Osteocyte (in vitro differentiated cells): ENCODE measurements around the gene TLCD2. TPM values are rescaled to one million over a fixed set of nuclear protein-coding genes. Genes with fewer than 3 reads are reported as not detected.
"Not testable (repeated sequence)": the region's sequence is repeated elsewhere in the genome, so short reads cannot be mapped to it uniquely, and the experiment has no call there.

ENCODE experiments used
- DNase-seq: peaks from one replicate; pipeline ENCODE4 v3.0.0; 2021; ENCODE audit warnings: mixed read lengths; ENCODE audit not compliant: unreplicated experiment; ENCODE audit errors: extremely low spot score
- H3K27ac Mint-ChIP-seq: one replicate; pipeline ENCODE4 v1.8.0; 2021; ENCODE audit warnings: mild to moderate bottlenecking, mixed read lengths; ENCODE audit not compliant: unreplicated experiment
- H3K27me3 Mint-ChIP-seq: one replicate; pipeline ENCODE4 v1.8.0; 2021; ENCODE audit warnings: mixed read lengths; ENCODE audit not compliant: unreplicated experiment
- H3K36me3 Mint-ChIP-seq: one replicate; pipeline ENCODE4 v1.8.0; 2021; ENCODE audit warnings: mixed read lengths; ENCODE audit not compliant: unreplicated experiment
- H3K4me1 Mint-ChIP-seq: one replicate; pipeline ENCODE4 v1.8.0; 2021; ENCODE audit warnings: mixed read lengths; ENCODE audit not compliant: unreplicated experiment
- H3K4me3 Mint-ChIP-seq: one replicate; pipeline ENCODE4 v1.8.0; 2021; ENCODE audit warnings: mild to moderate bottlenecking, moderate library complexity, mixed read lengths; ENCODE audit not compliant: unreplicated experiment
- H3K9me3 Mint-ChIP-seq: one replicate; pipeline ENCODE4 v1.8.0; 2021; ENCODE audit warnings: mixed read lengths; ENCODE audit not compliant: unreplicated experiment
- total RNA-seq: library from RNA; stranded (reverse); gene quantifications from 2 replicates; pipeline ENCODE4 v1.2.1, GENCODE V29; 2021
- TF ChIP-seq, protein P1 (sequence below): fragments of 200-600 bp; sonication (generic); IDR thresholded peaks from 2 replicates; pipeline ENCODE4 v1.5.0; 2021; ENCODE audit warnings: antibody characterized with exemption, mild to moderate bottlenecking, moderate library complexity

TLCD2 gene
- total RNA-seq, 1 donor from 2014 or later, result 4.2 TPM

DNA sequence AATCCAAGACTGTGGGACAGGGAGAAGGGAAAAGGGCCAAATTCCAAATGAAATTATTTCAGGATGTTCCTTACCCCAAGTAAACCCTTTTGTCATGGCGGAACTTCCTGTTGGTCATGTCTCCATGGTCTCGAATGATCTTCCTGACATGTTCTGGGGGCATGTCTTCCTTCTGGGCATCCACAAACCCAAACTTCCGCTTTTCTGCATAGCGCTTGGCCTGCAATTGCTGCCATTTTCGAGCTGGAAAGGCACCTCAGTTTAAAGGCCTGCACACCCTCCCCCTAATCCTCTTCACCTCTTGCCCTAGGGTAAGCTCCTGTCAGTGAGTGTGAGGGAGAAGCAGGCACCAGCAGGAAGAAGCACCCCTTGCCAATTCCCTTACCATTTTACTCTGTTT lies 26.7 kb downstream of the TLCD2 start:
- TF ChIP-seq, protein P1, sequence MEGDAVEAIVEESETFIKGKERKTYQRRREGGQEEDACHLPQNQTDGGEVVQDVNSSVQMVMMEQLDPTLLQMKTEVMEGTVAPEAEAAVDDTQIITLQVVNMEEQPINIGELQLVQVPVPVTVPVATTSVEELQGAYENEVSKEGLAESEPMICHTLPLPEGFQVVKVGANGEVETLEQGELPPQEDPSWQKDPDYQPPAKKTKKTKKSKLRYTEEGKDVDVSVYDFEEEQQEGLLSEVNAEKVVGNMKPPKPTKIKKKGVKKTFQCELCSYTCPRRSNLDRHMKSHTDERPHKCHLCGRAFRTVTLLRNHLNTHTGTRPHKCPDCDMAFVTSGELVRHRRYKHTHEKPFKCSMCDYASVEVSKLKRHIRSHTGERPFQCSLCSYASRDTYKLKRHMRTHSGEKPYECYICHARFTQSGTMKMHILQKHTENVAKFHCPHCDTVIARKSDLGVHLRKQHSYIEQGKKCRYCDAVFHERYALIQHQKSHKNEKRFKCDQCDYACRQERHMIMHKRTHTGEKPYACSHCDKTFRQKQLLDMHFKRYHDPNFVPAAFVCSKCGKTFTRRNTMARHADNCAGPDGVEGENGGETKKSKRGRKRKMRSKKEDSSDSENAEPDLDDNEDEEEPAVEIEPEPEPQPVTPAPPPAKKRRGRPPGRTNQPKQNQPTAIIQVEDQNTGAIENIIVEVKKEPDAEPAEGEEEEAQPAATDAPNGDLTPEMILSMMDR, result no peak
- DNase-seq, result no peak
- Mint-ChIP-seq H3K27me3 (no peaks in the 10 kb centered on the region), H3K9me3 (no peaks in the 10 kb centered on the region), H3K4me3 (peak overlapping the region; percentile 100), H3K4me1 (peaks cover 30% of the 10 kb centered on the region), H3K27ac (peak overlapping the region; percentile 97), H3K36me3 (peaks cover 43% of the 10 kb centered on the region)

DNA sequence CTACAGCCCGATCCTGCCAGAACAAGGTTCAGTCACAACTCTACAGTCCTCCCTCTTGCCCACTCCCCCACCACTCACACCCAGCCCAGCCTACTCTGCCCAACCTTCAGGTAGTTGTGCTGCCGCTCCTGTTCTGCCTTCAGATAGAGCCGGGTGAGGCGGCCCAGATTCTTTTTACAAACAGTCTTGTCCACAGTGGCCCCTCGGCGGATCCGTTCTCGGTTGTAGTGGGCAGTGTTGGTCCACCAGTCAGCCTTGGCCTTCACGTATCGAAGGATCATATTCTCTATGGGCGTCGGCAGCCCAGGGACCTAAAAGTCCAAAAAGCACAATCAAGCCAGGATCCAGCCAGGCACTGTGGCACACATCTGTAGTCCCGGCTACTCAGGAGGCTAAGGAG lies 33.8 kb downstream of the TLCD2 start:
- H3K4me3 Mint-ChIP-seq, result no peak overlapping the region
- no peak for DNase-seq
- H3K27me3 Mint-ChIP-seq, result no peaks in the 10 kb centered on the region
- TF ChIP-seq, protein P1, result no peak
- H3K4me1 Mint-ChIP-seq, result no peaks in the 10 kb centered on the region
- no peak overlapping the region for H3K27ac Mint-ChIP-seq
- H3K9me3 Mint-ChIP-seq, result no peaks in the 10 kb centered on the region
- H3K36me3 Mint-ChIP-seq, result peaks cover 69% of the 10 kb centered on the region

DNA sequence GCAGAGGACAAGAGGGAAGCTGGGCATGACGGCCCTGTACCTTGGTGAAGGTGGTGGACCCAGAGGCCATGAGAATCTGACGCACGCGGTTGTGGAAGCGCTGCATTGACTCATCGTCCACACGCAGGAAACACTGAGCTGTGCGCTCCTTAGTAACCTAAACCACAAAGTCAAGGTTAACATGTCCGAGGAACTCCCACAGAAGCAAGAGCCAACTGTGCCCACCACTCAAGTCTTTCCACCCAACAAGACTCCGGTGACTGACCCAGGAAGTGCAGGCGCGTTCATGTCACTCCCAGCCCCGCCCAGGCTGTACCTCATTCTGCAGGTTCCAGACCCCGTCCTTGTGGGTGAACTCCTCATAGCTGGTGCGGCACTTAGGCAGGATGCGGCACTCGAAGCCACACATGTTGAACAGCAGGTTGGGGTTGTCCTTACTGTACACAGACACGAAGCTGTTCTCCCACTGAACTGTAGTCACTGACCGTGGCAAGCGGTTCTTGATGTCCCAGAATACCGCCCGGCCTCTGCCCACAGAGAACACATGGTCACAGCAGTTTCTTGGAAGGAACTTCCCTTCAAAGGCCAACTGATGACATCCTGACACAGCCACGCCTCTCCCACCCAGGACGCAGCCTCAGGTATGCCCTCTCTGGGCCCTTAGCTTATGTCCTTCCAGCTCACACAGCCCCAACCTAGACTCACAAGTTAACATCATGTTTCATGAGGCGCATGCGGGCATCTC lies 37.0 kb downstream of the TLCD2 start:
- Mint-ChIP-seq H3K9me3 (no peaks in the 10 kb centered on the region), H3K4me3 (no peak overlapping the region), H3K4me1 (peaks cover 10% of the 10 kb centered on the region), H3K36me3 (peaks cover 58% of the 10 kb centered on the region), H3K27me3 (no peaks in the 10 kb centered on the region), H3K27ac (no peak overlapping the region)
- DNase-seq, result no peak
- TF ChIP-seq, protein P1, result no peak

DNA sequence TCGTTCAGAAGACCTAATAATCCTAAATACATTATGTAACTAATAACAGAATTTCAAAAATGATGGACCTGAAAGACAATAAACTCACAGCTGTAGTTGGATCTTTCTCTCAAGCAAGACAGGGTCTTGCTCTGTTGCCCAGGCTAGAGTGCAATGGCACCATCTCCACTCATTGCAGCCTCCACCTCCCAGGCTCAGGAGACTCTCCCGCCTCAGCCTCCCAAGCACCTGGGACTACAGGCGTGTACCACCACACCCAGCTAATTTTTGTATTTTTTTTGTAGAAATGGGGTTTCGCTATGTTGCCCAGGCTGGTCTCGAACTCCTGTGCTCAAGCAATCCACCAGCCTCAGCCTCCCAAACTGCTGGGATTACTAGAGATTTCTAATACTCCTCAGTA lies 46.2 kb downstream of the TLCD2 start:
- H3K27me3 Mint-ChIP-seq, result not testable (repeated sequence)
- peaks cover 44% of the 10 kb centered on the region for H3K36me3 Mint-ChIP-seq

DNA sequence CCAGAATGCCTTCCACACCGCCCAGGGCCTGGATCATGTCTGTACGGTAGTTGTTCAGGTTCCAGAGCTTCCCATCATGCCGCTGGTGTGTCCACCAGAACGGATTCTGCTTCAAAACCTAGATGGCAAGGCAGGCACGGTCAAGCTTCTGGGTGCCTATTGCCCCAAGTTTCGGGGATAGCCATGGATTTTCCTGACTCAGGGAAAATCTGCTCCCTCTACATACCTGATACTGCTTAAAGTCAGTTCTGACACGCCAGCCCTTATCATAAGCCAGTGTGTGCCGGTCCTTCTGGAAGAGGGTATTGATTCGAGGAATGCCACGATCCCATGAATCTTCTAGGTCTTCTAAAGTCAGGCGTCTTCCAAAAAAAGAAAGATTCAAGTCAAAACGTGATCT lies 49.1 kb downstream of the TLCD2 start:
- TF ChIP-seq, protein P1, result no peak
- Mint-ChIP-seq H3K27me3 (no peaks in the 10 kb centered on the region), H3K36me3 (peaks cover 50% of the 10 kb centered on the region), H3K4me1 (no peaks in the 10 kb centered on the region), H3K4me3 (no peak overlapping the region), H3K9me3 (no peaks in the 10 kb centered on the region), H3K27ac (no peak overlapping the region)
- no peak for DNase-seq

More for the DNA sequence above, 46.2 kb downstream of the TLCD2 start:
- not testable (repeated sequence) for DNase-seq, H3K27ac Mint-ChIP-seq, H3K9me3 Mint-ChIP-seq, H3K4me1 Mint-ChIP-seq, H3K4me3 Mint-ChIP-seq
